ENCODE results near the gene CAMK2A. TPM values are rescaled to one million over a fixed set of nuclear protein-coding genes. Genes with fewer than 3 reads are reported as not detected.

Gene CAMK2A
- total and polyA plus RNA-seq, 2 donors (not counting 3 experiments of a cell fraction or from before 2014, with no cell fraction given): not detected

DNA sequence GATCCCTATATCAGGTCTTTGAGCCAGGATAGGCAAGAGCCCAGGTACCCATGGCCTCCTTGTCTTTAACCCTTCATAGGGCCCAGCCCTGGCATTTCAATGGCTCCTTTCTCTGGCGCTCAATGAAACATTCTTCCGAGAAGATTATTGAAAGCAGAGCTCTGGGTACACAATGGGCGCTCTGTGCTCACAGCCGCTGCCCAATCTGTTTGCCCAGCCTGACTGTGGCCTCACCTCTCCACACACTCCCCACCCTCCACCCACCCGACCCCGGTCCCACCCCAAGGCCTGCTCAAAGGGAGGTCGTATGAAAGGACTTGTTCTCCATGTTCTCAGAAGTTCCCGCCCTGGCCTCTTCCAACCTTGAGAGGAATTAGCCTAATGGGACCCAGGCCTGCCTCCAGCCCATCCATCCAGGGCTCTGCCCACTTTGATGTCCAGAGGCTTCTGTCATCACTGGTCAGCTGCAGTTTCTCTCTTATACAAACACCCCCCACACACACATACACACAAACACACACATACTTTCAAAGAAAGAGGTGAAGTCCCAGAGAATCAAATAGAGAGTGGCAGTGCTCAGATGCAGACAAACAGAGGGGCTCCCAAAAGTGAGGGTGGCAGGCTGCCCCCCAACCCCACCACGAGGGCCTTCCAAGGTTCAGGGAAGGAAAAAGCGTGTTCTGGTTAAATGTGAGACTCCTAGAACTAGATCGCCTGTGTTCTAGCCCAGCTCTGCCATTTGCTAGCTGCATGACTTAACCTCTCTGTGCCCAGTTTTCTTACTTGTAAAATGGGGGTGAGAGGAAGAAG, 18.2 kb upstream of the CAMK2A start:
- Histone ChIP-seq H3K36me3 (ENCODE audit: control insufficient read depth in 2 of 2, extremely low read depth in 1 of 2, insufficient read depth in 2 of 2, low read length in 2 of 2) (no peaks in the 10 kb centered on the region), H3K27me3 (ENCODE audit: control insufficient read depth in 2 of 2, insufficient read depth in 2 of 2, low read length in 2 of 2) (peaks cover 14 to 28% of the 10 kb centered on the region in 2 experiments), H3K9me1 (replicated peaks; ENCODE audit: control insufficient read depth, extremely low read depth, insufficient read depth, low read length) (no peaks in the 10 kb centered on the region), H3K4me2 (ENCODE audit: insufficient read depth, low read length) (no peak overlapping the region), H3K4me3 (replicated peaks in 1 of 3; ENCODE audit: insufficient read depth in 1 of 3, low read depth in 1 of 3, low read length in 3 of 3) (no peak overlapping the region), H3K27ac (ENCODE audit: insufficient read depth, low read depth, low read length) (no peak overlapping the region), H3K9me3 (replicated peaks; ENCODE audit: control insufficient read depth, insufficient read depth, low read length) (no peaks in the 10 kb centered on the region), H2AFZ (ENCODE audit: low read depth, low read length) (no peak overlapping the region), H4K20me1 (replicated peaks; ENCODE audit: control insufficient read depth, extremely low read depth, insufficient read depth, low read length) (no peaks in the 10 kb centered on the region), H3K9ac (replicated peaks; ENCODE audit: extremely low read depth, insufficient read depth, low read length) (no peak overlapping the region), H3K79me2 (ENCODE audit: control insufficient read depth, insufficient read depth, low read length) (no peaks in the 10 kb centered on the region), H3K4me1 (ENCODE audit: control insufficient read depth, extremely low read depth, insufficient read depth, low read length) (no peaks in the 10 kb centered on the region)
- no peak for FAIRE-seq
- intact Hi-C loops (cut with micrococcal nuclease): no loop called here
- dilution Hi-C loops (cut with MboI; ENCODE audit: extremely low pct_ligation_motif_present, low sequenced_read_pairs): no loop called here
- DNase-seq (ENCODE audit: low read depth, low spot score): no peak
- no TSS peak for BruUV-seq (replicated peaks)
- TF ChIP-seq MYC (IDR thresholded peaks at IDR 0.05; ENCODE audit: low read depth, low read length) (no peak), JUN (IDR thresholded peaks at IDR 0.05; ENCODE audit: borderline replicate concordance, insufficient read depth, insufficient read length, low read depth) (no peak), POLR2A (IDR thresholded peaks at IDR 0.05; ENCODE audit: low read depth, low read length) (no peak), POLR2AphosphoS5 (IDR thresholded peaks at IDR 0.05; ENCODE audit: insufficient read depth, low read depth, low read length) (no peak), EZH2 (IDR thresholded peaks at IDR 0.05; ENCODE audit: borderline replicate concordance, low read depth, low read length, severe bottlenecking) (no peak), FOS (IDR thresholded peaks at IDR 0.05; ENCODE audit: borderline replicate concordance, insufficient read depth, low read length) (no peak), GATA2 (IDR thresholded peaks at IDR 0.05; ENCODE audit: insufficient read depth, insufficient read length, low read depth, low read length) (no peak)
- TF ChIP-seq, protein P1, sequence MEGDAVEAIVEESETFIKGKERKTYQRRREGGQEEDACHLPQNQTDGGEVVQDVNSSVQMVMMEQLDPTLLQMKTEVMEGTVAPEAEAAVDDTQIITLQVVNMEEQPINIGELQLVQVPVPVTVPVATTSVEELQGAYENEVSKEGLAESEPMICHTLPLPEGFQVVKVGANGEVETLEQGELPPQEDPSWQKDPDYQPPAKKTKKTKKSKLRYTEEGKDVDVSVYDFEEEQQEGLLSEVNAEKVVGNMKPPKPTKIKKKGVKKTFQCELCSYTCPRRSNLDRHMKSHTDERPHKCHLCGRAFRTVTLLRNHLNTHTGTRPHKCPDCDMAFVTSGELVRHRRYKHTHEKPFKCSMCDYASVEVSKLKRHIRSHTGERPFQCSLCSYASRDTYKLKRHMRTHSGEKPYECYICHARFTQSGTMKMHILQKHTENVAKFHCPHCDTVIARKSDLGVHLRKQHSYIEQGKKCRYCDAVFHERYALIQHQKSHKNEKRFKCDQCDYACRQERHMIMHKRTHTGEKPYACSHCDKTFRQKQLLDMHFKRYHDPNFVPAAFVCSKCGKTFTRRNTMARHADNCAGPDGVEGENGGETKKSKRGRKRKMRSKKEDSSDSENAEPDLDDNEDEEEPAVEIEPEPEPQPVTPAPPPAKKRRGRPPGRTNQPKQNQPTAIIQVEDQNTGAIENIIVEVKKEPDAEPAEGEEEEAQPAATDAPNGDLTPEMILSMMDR (IDR thresholded peaks at IDR 0.05; ENCODE audit: extremely low read depth in 1 of 2, insufficient read depth in 1 of 2, low read depth in 1 of 2, low read length in 2 of 2): no peak
- TF ChIP-seq, protein P2, sequence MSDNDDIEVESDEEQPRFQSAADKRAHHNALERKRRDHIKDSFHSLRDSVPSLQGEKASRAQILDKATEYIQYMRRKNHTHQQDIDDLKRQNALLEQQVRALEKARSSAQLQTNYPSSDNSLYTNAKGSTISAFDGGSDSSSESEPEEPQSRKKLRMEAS (IDR thresholded peaks at IDR 0.05; ENCODE audit: insufficient read depth, insufficient read length): no peak
- CTCF ChIA-PET: interaction anchor here (0.7 to 1.1 kb wide), 2 partner anchors 11 to 13 kb away, joined by 3 read pairs; no protein-coding TSS in a partner anchor
- POLR2A ChIA-PET: no interaction called here

Data from endothelial cell of umbilical vein (primary cell).